HCT116 (cell line): ENCODE results near the gene KLK13. TPM values are rescaled to one million over a fixed set of nuclear protein-coding genes. Genes with fewer than 3 reads are reported as not detected.

ENCODE experiments used
- ATAC-seq: fragments of 200-7000 bp; cut with Tn5 transposase; 2 replicates; pipeline ENCODE4 v1.9.1; 2020; ENCODE audit warnings: mild to moderate bottlenecking, moderate library complexity
- BruUV-seq: library from RNA; stranded (reverse); fragments of 400-500 nt; replicated peaks from 2 replicates; lab custom pipeline; 2021; lab: Mats Ljungman, UMichigan
- CTCF ChIA-PET: fragments of 300-600 bp; sonication (Branson Sonifier 250); formaldehyde crosslinking; loops from one replicate; lab custom pipeline; 2021; ENCODE audit warnings: antibody characterized with exemption; lab: Charles Lee
- POLR2A ChIA-PET: fragments of 300-600, 350-600 bp; sonication (Branson Sonifier 250); formaldehyde crosslinking; loops from one replicate; lab custom pipeline; 2021; ENCODE audit warnings: antibody characterized with exemption; lab: Charles Lee
- RAD21 ChIA-PET, 2 experiments: fragments of 300-600 bp; sonication (Branson Sonifier 250); formaldehyde crosslinking; loops; one replicate each; lab custom pipeline; 2023; ENCODE audit warnings: low total read pairs in 2 of 2; ENCODE audit not compliant: uncharacterized antibody in 2 of 2, unreplicated experiment in 2 of 2, low non-redundant PET in 1 of 2; lab: Charles Lee
- DNase-seq: peaks from one replicate; pipeline ENCODE4 v3.0.0-alpha.2; 2010; ENCODE audit warnings: low read depth, low spot score
- H2AFZ ChIP-seq: fragments of 200-600 bp; shearing (Covaris generic), sonication (generic); 2 replicates; pipeline ENCODE4 v1.6.1; 2017; ENCODE audit warnings: low read depth, mixed run types, mixed read lengths, antibody characterized with exemption, low read length; ENCODE audit not compliant: poor library complexity, severe bottlenecking
- H3K27ac ChIP-seq: 2 replicates; pipeline ENCODE4 v1.5.1; 2012; ENCODE audit warnings: low read depth, low read length
- H3K27me3 ChIP-seq: fragments of 200-600 bp; sonication (generic); 2 replicates; pipeline ENCODE4 v1.6.1; 2016; ENCODE audit warnings: mixed run types, low read length, mixed read lengths; ENCODE audit not compliant: insufficient read depth
- H3K36me3 ChIP-seq, 2 experiments: fragments of 200-500 bp in 1 of 2; fragments of 200-600 bp in 1 of 2; sonication (Bioruptor generic) in 1 of 2; sonication (generic) in 1 of 2; 2 replicates each; pipeline versions ENCODE4 v1.5.1 to v1.6.1; 2014 to 2016; ENCODE audit warnings: low read length in 2 of 2, inconsistent platforms in 1 of 2, mixed read lengths in 1 of 2, mixed run types in 1 of 2; ENCODE audit not compliant: insufficient read depth in 2 of 2, control insufficient read depth in 1 of 2
- H3K4me1 ChIP-seq, 2 experiments: fragments of 200-600 bp in 1 of 2; sonication (generic) in 1 of 2; 2 replicates each; pipeline versions ENCODE4 v1.5.1 to v1.6.1; 2012 to 2017; ENCODE audit warnings: low read length in 2 of 2, inconsistent platforms in 1 of 2, mild to moderate bottlenecking in 1 of 2, mixed read lengths in 1 of 2, mixed run types in 1 of 2, moderate library complexity in 1 of 2; ENCODE audit not compliant: insufficient read depth in 2 of 2, control insufficient read depth in 1 of 2
- H3K4me2 ChIP-seq: fragments of 200-600 bp; sonication (generic); 2 replicates; pipeline ENCODE4 v1.6.1; 2017; ENCODE audit warnings: mixed run types, low read length, mixed read lengths
- H3K4me3 ChIP-seq, 2 experiments: fragments of 200-600 bp in 1 of 2; sonication (generic) in 1 of 2; replicated peaks in 1 of 2; 2 replicates each; pipeline ENCODE4 v1.5.1; 2011 to 2016; ENCODE audit warnings: low read length in 2 of 2, control low read depth in 1 of 2, low read depth in 1 of 2, mild to moderate bottlenecking in 1 of 2, mixed read lengths in 1 of 2, mixed run types in 1 of 2
- H3K79me2 ChIP-seq: fragments of 200-600 bp; sonication (generic); 2 replicates; pipeline ENCODE4 v1.6.1; 2017; ENCODE audit warnings: mild to moderate bottlenecking, mixed run types, low read length, moderate library complexity, mixed read lengths; ENCODE audit not compliant: insufficient read depth
- H3K9ac ChIP-seq: fragments of 200-600 bp; sonication (generic); 2 replicates; pipeline ENCODE4 v1.6.1; 2016; ENCODE audit warnings: low read length, mixed read lengths
- H3K9me2 ChIP-seq: fragments of 200-600 bp; sonication (generic), shearing (Covaris generic); 2 replicates; pipeline ENCODE4 v1.6.1; 2017; ENCODE audit warnings: mixed run types, mild to moderate bottlenecking, moderate library complexity; ENCODE audit not compliant: insufficient read depth
- H3K9me3 ChIP-seq, 2 experiments: fragments of 200-500 bp in 1 of 2; fragments of 200-600 bp in 1 of 2; sonication (Bioruptor generic) in 1 of 2; sonication (generic) in 1 of 2; 2 replicates each; pipeline ENCODE4 v1.6.1; 2014 to 2017; ENCODE audit warnings: low read length in 2 of 2, mixed read lengths in 2 of 2, inconsistent platforms in 1 of 2, low read depth in 1 of 2, mild to moderate bottlenecking in 1 of 2, mixed run types in 1 of 2, moderate library complexity in 1 of 2; ENCODE audit not compliant: control insufficient read depth in 1 of 2, insufficient read depth in 1 of 2
- H4K20me1 ChIP-seq: fragments of 200-600 bp; sonication (generic), shearing (Covaris generic); 2 replicates; pipeline ENCODE4 v1.6.1; 2017; ENCODE audit warnings: mixed run types, mild to moderate bottlenecking, moderate library complexity; ENCODE audit not compliant: insufficient read depth
- CEBPB ChIP-seq: IDR thresholded peaks from 2 replicates; pipeline ENCODE4 v1.6.1; 2012; ENCODE audit warnings: low read depth
- EGR1 ChIP-seq: IDR thresholded peaks from 2 replicates; pipeline ENCODE4 v1.6.1; 2012; ENCODE audit warnings: low read depth
- ELF1 ChIP-seq: IDR thresholded peaks from 2 replicates; pipeline ENCODE4 v1.6.1; 2012; ENCODE audit warnings: low read depth, borderline replicate concordance
- EZH2 ChIP-seq: fragments of 200-600 bp; sonication (generic); IDR thresholded peaks from 2 replicates; pipeline ENCODE4 v1.6.1; 2017; ENCODE audit warnings: antibody characterized with exemption, mixed run types
- EZH2phosphoT487 ChIP-seq: fragments of 200-600 bp; IDR thresholded peaks from 2 replicates; pipeline ENCODE4 v1.6.1; 2018; ENCODE audit warnings: antibody characterized with exemption, borderline replicate concordance
- JUND ChIP-seq: IDR thresholded peaks from 2 replicates; pipeline ENCODE4 v1.6.1; 2012
- POLR2A ChIP-seq: IDR thresholded peaks from 2 replicates; pipeline ENCODE4 v1.7.0; 2011; ENCODE audit warnings: borderline replicate concordance; ENCODE audit not compliant: insufficient read depth, insufficient read length; ENCODE audit errors: extremely low read depth
- POLR2AphosphoS5 ChIP-seq: IDR thresholded peaks from 2 replicates; pipeline ENCODE4 v1.6.1; 2011; ENCODE audit warnings: mild to moderate bottlenecking, low read depth, low read length, moderate library complexity
- SIN3A ChIP-seq: IDR thresholded peaks from 2 replicates; pipeline ENCODE4 v1.6.1; 2012; ENCODE audit warnings: low read depth
- SRF ChIP-seq: IDR thresholded peaks from 2 replicates; pipeline ENCODE4 v1.6.1; 2012; ENCODE audit warnings: low read depth
- TCF7L2 ChIP-seq: IDR thresholded peaks from 2 replicates; pipeline ENCODE4 v1.7.0; 2011; ENCODE audit warnings: borderline replicate concordance, inconsistent platforms; ENCODE audit not compliant: insufficient read depth, insufficient read length; ENCODE audit errors: extremely low read depth
- YY1 ChIP-seq: IDR thresholded peaks from 2 replicates; pipeline ENCODE4 v1.6.1; 2011; ENCODE audit warnings: low read length, low read depth, moderate library complexity, mild to moderate bottlenecking; ENCODE audit not compliant: insufficient replicate concordance; ENCODE audit errors: extremely low read depth
- ZNF274 ChIP-seq: fragments of 200-500 bp; sonication (Bioruptor generic); IDR thresholded peaks from 2 replicates; pipeline ENCODE4 v1.6.1; 2014; ENCODE audit warnings: mild to moderate bottlenecking, low read depth, low read length, inconsistent platforms
- intact Hi-C: fragments of 100-400 bp; cut with micrococcal nuclease; formaldehyde crosslinking; loops from 2 replicates; pipeline ENCODE4 v1.10.0; 2022
- total RNA-seq: library from RNA; stranded (reverse); gene quantifications from one replicate; pipeline ENCODE4 v1.2.1, GENCODE V29; 2021; ENCODE audit not compliant: unreplicated experiment
- TF ChIP-seq, protein P1 (sequence below): IDR thresholded peaks from 2 replicates; pipeline ENCODE4 v1.6.1; 2011; ENCODE audit warnings: mild to moderate bottlenecking, low read length, moderate library complexity; ENCODE audit not compliant: insufficient replicate concordance; ENCODE audit errors: extremely low read depth
- TF ChIP-seq, protein P2 (sequence below): IDR thresholded peaks from 2 replicates; pipeline ENCODE4 v1.6.1; 2012
- TF ChIP-seq, protein P3 (sequence below): IDR thresholded peaks from 2 replicates; pipeline ENCODE4 v1.6.1; 2012
- TF ChIP-seq, protein P4 (sequence below): IDR thresholded peaks from 2 replicates; pipeline ENCODE4 v1.6.1; 2012; ENCODE audit warnings: low read depth
- TF ChIP-seq, protein P5 (sequence below), 3 experiments: fragments of 200-600 bp in 1 of 3; sonication (generic) in 1 of 3; IDR thresholded peaks in 2 of 3; conservative IDR thresholded peaks in 1 of 3; 2 replicates each; pipeline ENCODE4 v1.5.1; 2012 to 2017; ENCODE audit warnings: low read depth in 2 of 3, low read length in 2 of 3, antibody characterized with exemption in 1 of 3, borderline replicate concordance in 1 of 3, control low read depth in 1 of 3, mild to moderate bottlenecking in 1 of 3, mixed read lengths in 1 of 3, mixed run types in 1 of 3, moderate library complexity in 1 of 3; ENCODE audit not compliant: insufficient read depth in 1 of 3

KLK13 gene
- total RNA-seq, 1 experiment from 2014 or later = 3.2 TPM

DNA sequence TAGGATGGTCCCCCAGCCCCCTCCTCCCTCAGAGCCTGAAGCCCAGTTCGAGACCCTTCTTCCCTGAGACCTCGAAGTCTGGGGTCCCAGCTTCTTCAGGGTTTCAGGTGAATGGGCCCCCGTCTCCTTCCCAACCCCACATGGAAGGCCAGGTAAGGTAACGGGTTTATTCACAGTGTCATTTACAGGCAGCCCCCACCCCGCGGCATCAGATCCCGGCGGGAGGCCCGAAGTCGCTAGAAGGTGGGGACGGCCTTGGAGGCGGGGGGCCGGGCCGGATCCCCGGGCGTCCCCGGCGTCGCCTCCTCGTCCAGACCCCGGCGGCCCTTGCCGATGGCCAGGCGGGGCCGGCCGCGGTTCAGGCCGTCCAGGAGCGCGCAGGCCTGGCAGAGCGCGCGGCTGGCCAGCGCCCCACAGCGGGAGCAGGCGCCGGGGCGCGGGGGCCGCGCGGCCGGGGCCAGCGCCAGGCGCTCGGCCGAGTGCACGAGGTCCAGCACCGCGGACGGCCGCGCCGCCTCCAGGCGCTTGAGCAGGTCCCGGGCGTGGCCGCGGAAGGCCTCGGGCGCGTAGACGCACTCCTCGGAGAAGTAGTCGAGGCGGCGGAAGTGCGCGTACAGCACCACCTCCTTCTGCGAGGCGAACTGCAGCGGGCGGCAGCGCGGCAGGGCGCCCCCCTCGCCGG lies 33.6 kb upstream of the KLK13 start:
- ChIA-PET POLR2A (no interaction called here), RAD21 (no interaction called here), CTCF (no interaction called here)
- H3K27me3 ChIP-seq = no peaks in the 10 kb centered on the region
- H3K4me2 ChIP-seq = no peak overlapping the region
- DNase-seq (no peak), ATAC-seq (no peak)
- no TSS peak for BruUV-seq
- H3K9me2 ChIP-seq = no peaks in the 10 kb centered on the region
- TF ChIP-seq, protein P1, sequence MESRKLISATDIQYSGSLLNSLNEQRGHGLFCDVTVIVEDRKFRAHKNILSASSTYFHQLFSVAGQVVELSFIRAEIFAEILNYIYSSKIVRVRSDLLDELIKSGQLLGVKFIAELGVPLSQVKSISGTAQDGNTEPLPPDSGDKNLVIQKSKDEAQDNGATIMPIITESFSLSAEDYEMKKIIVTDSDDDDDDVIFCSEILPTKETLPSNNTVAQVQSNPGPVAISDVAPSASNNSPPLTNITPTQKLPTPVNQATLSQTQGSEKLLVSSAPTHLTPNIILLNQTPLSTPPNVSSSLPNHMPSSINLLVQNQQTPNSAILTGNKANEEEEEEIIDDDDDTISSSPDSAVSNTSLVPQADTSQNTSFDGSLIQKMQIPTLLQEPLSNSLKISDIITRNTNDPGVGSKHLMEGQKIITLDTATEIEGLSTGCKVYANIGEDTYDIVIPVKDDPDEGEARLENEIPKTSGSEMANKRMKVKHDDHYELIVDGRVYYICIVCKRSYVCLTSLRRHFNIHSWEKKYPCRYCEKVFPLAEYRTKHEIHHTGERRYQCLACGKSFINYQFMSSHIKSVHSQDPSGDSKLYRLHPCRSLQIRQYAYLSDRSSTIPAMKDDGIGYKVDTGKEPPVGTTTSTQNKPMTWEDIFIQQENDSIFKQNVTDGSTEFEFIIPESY = no peak
- TF ChIP-seq CEBPB = no peak
- TF ChIP-seq ZNF274 = no peak
- TF ChIP-seq, protein P2, sequence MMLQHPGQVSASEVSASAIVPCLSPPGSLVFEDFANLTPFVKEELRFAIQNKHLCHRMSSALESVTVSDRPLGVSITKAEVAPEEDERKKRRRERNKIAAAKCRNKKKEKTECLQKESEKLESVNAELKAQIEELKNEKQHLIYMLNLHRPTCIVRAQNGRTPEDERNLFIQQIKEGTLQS = no peak
- TF ChIP-seq EGR1 = no peak
- TF ChIP-seq, protein P3, sequence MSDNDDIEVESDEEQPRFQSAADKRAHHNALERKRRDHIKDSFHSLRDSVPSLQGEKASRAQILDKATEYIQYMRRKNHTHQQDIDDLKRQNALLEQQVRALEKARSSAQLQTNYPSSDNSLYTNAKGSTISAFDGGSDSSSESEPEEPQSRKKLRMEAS = no peak
- TF ChIP-seq, protein P4, sequence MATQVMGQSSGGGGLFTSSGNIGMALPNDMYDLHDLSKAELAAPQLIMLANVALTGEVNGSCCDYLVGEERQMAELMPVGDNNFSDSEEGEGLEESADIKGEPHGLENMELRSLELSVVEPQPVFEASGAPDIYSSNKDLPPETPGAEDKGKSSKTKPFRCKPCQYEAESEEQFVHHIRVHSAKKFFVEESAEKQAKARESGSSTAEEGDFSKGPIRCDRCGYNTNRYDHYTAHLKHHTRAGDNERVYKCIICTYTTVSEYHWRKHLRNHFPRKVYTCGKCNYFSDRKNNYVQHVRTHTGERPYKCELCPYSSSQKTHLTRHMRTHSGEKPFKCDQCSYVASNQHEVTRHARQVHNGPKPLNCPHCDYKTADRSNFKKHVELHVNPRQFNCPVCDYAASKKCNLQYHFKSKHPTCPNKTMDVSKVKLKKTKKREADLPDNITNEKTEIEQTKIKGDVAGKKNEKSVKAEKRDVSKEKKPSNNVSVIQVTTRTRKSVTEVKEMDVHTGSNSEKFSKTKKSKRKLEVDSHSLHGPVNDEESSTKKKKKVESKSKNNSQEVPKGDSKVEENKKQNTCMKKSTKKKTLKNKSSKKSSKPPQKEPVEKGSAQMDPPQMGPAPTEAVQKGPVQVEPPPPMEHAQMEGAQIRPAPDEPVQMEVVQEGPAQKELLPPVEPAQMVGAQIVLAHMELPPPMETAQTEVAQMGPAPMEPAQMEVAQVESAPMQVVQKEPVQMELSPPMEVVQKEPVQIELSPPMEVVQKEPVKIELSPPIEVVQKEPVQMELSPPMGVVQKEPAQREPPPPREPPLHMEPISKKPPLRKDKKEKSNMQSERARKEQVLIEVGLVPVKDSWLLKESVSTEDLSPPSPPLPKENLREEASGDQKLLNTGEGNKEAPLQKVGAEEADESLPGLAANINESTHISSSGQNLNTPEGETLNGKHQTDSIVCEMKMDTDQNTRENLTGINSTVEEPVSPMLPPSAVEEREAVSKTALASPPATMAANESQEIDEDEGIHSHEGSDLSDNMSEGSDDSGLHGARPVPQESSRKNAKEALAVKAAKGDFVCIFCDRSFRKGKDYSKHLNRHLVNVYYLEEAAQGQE = no peak
- TF ChIP-seq EZH2phosphoT487 = no peak
- TF ChIP-seq POLR2AphosphoS5 = no peak
- TF ChIP-seq TCF7L2 = no peak
- TF ChIP-seq EZH2 = no peak
- TF ChIP-seq YY1 = no peak
- TF ChIP-seq SRF = no peak
- no peak for TF ChIP-seq POLR2A
- TF ChIP-seq SIN3A = no peak
- TF ChIP-seq JUND = no peak
- no peak for TF ChIP-seq ELF1
- TF ChIP-seq, protein P5, sequence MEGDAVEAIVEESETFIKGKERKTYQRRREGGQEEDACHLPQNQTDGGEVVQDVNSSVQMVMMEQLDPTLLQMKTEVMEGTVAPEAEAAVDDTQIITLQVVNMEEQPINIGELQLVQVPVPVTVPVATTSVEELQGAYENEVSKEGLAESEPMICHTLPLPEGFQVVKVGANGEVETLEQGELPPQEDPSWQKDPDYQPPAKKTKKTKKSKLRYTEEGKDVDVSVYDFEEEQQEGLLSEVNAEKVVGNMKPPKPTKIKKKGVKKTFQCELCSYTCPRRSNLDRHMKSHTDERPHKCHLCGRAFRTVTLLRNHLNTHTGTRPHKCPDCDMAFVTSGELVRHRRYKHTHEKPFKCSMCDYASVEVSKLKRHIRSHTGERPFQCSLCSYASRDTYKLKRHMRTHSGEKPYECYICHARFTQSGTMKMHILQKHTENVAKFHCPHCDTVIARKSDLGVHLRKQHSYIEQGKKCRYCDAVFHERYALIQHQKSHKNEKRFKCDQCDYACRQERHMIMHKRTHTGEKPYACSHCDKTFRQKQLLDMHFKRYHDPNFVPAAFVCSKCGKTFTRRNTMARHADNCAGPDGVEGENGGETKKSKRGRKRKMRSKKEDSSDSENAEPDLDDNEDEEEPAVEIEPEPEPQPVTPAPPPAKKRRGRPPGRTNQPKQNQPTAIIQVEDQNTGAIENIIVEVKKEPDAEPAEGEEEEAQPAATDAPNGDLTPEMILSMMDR (IDR thresholded peaks at IDR 0.05 in 2 of 3, conservative IDR thresholded peaks at IDR 0.05 in 1 of 3; ENCODE audit: borderline replicate concordance in 1 of 3, insufficient read depth in 1 of 3, low read depth in 2 of 3, low read length in 2 of 3) = no peak
- H3K4me1 ChIP-seq = peaks cover 0 to 6% of the 10 kb centered on the region in 2 experiments; a peak in 1 of 4 replicates
- H3K27ac ChIP-seq = no peak overlapping the region
- H2AFZ ChIP-seq = no peak overlapping the region
- peaks cover 9% of the 10 kb centered on the region; the same call in 1 of the 2 replicates for H3K79me2 ChIP-seq
- intact Hi-C loops = loop anchor here (5.0 to 10.0 kb wide), 2 partner anchors 191 to 734 kb away; partner anchors contain the start of gene NAPSA
- H3K4me3 ChIP-seq = no peak overlapping the region
- no peak overlapping the region for H3K9ac ChIP-seq
- H4K20me1 ChIP-seq = no peaks in the 10 kb centered on the region
- peaks cover 6 to 12% of the 10 kb centered on the region in 2 experiments; a peak in 2 of 4 replicates for H3K36me3 ChIP-seq
- no peaks in the 10 kb centered on the region for H3K9me3 ChIP-seq
